SKM-1 (cell line): ENCODE measurements around the gene DISP2.

ENCODE experiments used
- DNase-seq: peaks from one replicate; lab custom pipeline; 2025; ENCODE audit not compliant: unreplicated experiment; lab: John Stamatoyannopoulos, UW

Gene DISP2

GRCh38 chr15:40361640-40362039, 3.6 kb downstream of the DISP2 start:
- no peak for DNase-seq

- no peak for DNase-seq
These were observed 5.6 kb downstream of the DISP2 start for GRCh38 chr15:40363611-40364010.

GRCh38 chr15:40364251-40364650, 6.2 kb downstream of the DISP2 start:
- no peak for DNase-seq

- no peak for DNase-seq
These were observed 7.0 kb downstream of the DISP2 start for GRCh38 chr15:40365016-40365415.

- no peak for DNase-seq
These were observed 7.8 kb downstream of the DISP2 start for GRCh38 chr15:40365624-40366456.

GRCh38 chr15:40366457-40367370, 8.7 kb downstream of the DISP2 start:
- no peak for DNase-seq

- no peak for DNase-seq
These were observed 9.3 kb downstream of the DISP2 start for GRCh38 chr15:40367371-40367685.

GRCh38 chr15:40367686-40368611, 9.9 kb downstream of the DISP2 start:
- peak; percentile 87 for DNase-seq

- no peak for DNase-seq
These were observed 10.9 kb downstream of the DISP2 start for GRCh38 chr15:40368719-40369473.

- DNase-seq: no peak
These were observed 11.5 kb downstream of the DISP2 start for GRCh38 chr15:40369474-40369869.

- no peak for DNase-seq
These were observed 12.0 kb downstream of the DISP2 start for GRCh38 chr15:40369971-40370370.

- no peak for DNase-seq
These were observed 15.0 kb downstream of the DISP2 start for GRCh38 chr15:40372981-40373380.

- DNase-seq: no peak
These were observed 19.6 kb downstream of the DISP2 start for GRCh38 chr15:40377606-40378005.

- no peak for DNase-seq
These were observed 21.4 kb downstream of the DISP2 start for GRCh38 chr15:40379374-40379773.

GRCh38 chr15:40379853-40380252, 21.8 kb downstream of the DISP2 start:
- DNase-seq: peak; percentile 24

GRCh38 chr15:40380636-40381035, 22.6 kb downstream of the DISP2 start:
- no peak for DNase-seq

- no peak for DNase-seq
These were observed 24.0 kb downstream of the DISP2 start for GRCh38 chr15:40381818-40382529.

GRCh38 chr15:40382580-40383456, 24.8 kb downstream of the DISP2 start, which contains the start of gene KNSTRN:
Gene KNSTRN, plus strand, starts transcription at chr15:40382721. Its CDS starts 115 bp downstream, at chr15:40382836.
- peak; percentile 85 for DNase-seq

GRCh38 chr15:40386480-40386879, 28.5 kb downstream of the DISP2 start:
- DNase-seq: no peak
